GM18868 (cell line): ENCODE measurements around the gene CHST8.

Experiments used
- ATAC-seq: cut with Tn5 transposase; IDR thresholded peaks from one replicate; pipeline ENCODE4 v1.9.1; 2021; ENCODE audit warnings: mild to moderate bottlenecking, moderate library complexity; ENCODE audit not compliant: unreplicated experiment

The CHST8 gene

GRCh38 chr19:33780746-33781145 lies 159.0 kb downstream of the CHST8 start:
- no peak for ATAC-seq

GRCh38 chr19:33781415-33781935 lies 159.7 kb downstream of the CHST8 start:
- no peak for ATAC-seq

GRCh38 chr19:33781996-33782395 lies 160.2 kb downstream of the CHST8 start:
- no peak for ATAC-seq

GRCh38 chr19:33784432-33784831 lies 162.7 kb downstream of the CHST8 start:
- no peak for ATAC-seq

GRCh38 chr19:33785795-33786194 lies 164.0 kb downstream of the CHST8 start:
- ATAC-seq = no peak

GRCh38 chr19:33788676-33789075 lies 166.9 kb downstream of the CHST8 start:
- ATAC-seq = no peak

GRCh38 chr19:33789344-33789743 lies 167.6 kb downstream of the CHST8 start:
- ATAC-seq = no peak

GRCh38 chr19:33794683-33795369 lies 173.1 kb downstream of the CHST8 start:
- no peak for ATAC-seq

- no peak for ATAC-seq
Observed at GRCh38 chr19:33795370-33796163, 173.8 kb downstream of the CHST8 start.

- ATAC-seq = no peak
Observed at GRCh38 chr19:33796164-33796875, 174.6 kb downstream of the CHST8 start, which contains the start of gene KCTD15. TSS of gene KCTD15 (plus strand) at chr19:33796870. CDS start at chr19:33800455, 3,585 bp downstream.

- no peak for ATAC-seq
Observed at GRCh38 chr19:33797802-33798671, 176.3 kb downstream of the CHST8 start.

GRCh38 chr19:33798681-33799111 lies 176.9 kb downstream of the CHST8 start:
- ATAC-seq = no peak

GRCh38 chr19:33799476-33799875 lies 177.7 kb downstream of the CHST8 start:
- ATAC-seq = no peak

GRCh38 chr19:33800012-33800680 lies 178.4 kb downstream of the CHST8 start:
- ATAC-seq = no peak

- ATAC-seq = no peak
Observed at GRCh38 chr19:33801411-33801810, 179.7 kb downstream of the CHST8 start.

- ATAC-seq = no peak
Observed at GRCh38 chr19:33802001-33802400, 180.2 kb downstream of the CHST8 start.

- ATAC-seq = no peak
Observed at GRCh38 chr19:33802801-33803200, 181.0 kb downstream of the CHST8 start.

- ATAC-seq = no peak
Observed at GRCh38 chr19:33803383-33803782, 181.6 kb downstream of the CHST8 start.

GRCh38 chr19:33804021-33804799 lies 182.5 kb downstream of the CHST8 start:
- no peak for ATAC-seq
